SK-N-SH (cell line): ENCODE data around the gene TAOK1. TPM values are rescaled to one million over a fixed set of nuclear protein-coding genes. Genes with fewer than 3 reads are reported as not detected.

ENCODE experiments used
- CTCF ChIA-PET: fragments of 300-600, 350-600 bp; formaldehyde crosslinking; extraction: SDS; loops from one replicate; lab custom pipeline; 2021; lab: Yijun Ruan, JAX
- POLR2A ChIA-PET: fragments of 350-600 bp; sonication (Branson Sonifier 250); formaldehyde crosslinking; extraction: SDS; loops from one replicate; lab custom pipeline; 2020; ENCODE audit warnings: antibody characterized with exemption, inconsistent platforms; lab: Yijun Ruan, JAX
- DNase-seq: peaks from one replicate; pipeline ENCODE4 v3.0.0; 2012
- H2AFZ ChIP-seq: fragments of 200-600 bp; sonication (generic); 2 replicates; pipeline ENCODE4 v1.8.1; 2016; ENCODE audit warnings: antibody characterized with exemption, mild to moderate bottlenecking, low read depth
- H3F3A ChIP-seq: fragments of 200-600 bp; sonication (generic); replicated peaks from 2 replicates; pipeline ENCODE3; 2016; ENCODE audit warnings: antibody characterized with exemption, mild to moderate bottlenecking; ENCODE audit not compliant: insufficient read depth
- H3K27ac ChIP-seq, 2 experiments: fragments of 200-500 bp in 1 of 2; fragments of 200-600 bp in 1 of 2; sonication (Bioruptor generic) in 1 of 2; sonication (generic), shearing (Covaris generic) in 1 of 2; 2 replicates each; pipeline versions ENCODE4 v1.5.1 to v1.6.1; 2014 to 2016; ENCODE audit warnings: low read depth in 2 of 2, inconsistent platforms in 1 of 2, low read length in 1 of 2, mild to moderate bottlenecking in 1 of 2, mixed read lengths in 1 of 2
- H3K27me3 ChIP-seq: fragments of 200-600 bp; sonication (generic), shearing (Covaris generic); 2 replicates; pipeline ENCODE4 v1.6.1; 2016; ENCODE audit warnings: mixed run types; ENCODE audit not compliant: insufficient read depth
- H3K36me3 ChIP-seq, 2 experiments: fragments of 200-500 bp in 1 of 2; fragments of 200-600 bp in 1 of 2; sonication (Bioruptor generic) in 1 of 2; sonication (generic) in 1 of 2; replicated peaks in 1 of 2; 2 replicates each; pipeline versions ENCODE3 to v1.5.1; 2014 to 2016; ENCODE audit warnings: low read length in 1 of 2, mild to moderate bottlenecking in 1 of 2; ENCODE audit not compliant: insufficient read depth in 2 of 2, control insufficient read depth in 1 of 2
- H3K4me1 ChIP-seq, 2 experiments: fragments of 200-500 bp in 1 of 2; fragments of 200-600 bp in 1 of 2; sonication (Bioruptor generic) in 1 of 2; sonication (generic), shearing (Covaris generic) in 1 of 2; 2 replicates each; pipeline versions ENCODE4 v1.5.1 to v1.6.1; 2014 to 2016; ENCODE audit warnings: low read depth in 1 of 2, low read length in 1 of 2, mixed run types in 1 of 2; ENCODE audit not compliant: insufficient read depth in 2 of 2, control insufficient read depth in 1 of 2
- H3K4me2 ChIP-seq: fragments of 200-600 bp; sonication (generic), shearing (Covaris generic); 2 replicates; pipeline ENCODE4 v1.6.1; 2017; ENCODE audit warnings: mixed run types
- H3K4me3 ChIP-seq, 2 experiments: fragments of 200-500 bp in 1 of 2; fragments of 200-600 bp in 1 of 2; sonication (Bioruptor generic) in 1 of 2; sonication (generic), shearing (Covaris generic) in 1 of 2; 2 replicates each; pipeline versions ENCODE4 v1.5.1 to v1.8.1; 2014 to 2016; ENCODE audit warnings: low read depth in 2 of 2, inconsistent platforms in 1 of 2, low read length in 1 of 2, mild to moderate bottlenecking in 1 of 2, mixed read lengths in 1 of 2, moderate library complexity in 1 of 2
- H3K79me2 ChIP-seq: fragments of 200-600 bp; sonication (generic); 2 replicates; pipeline ENCODE4 v1.8.1; 2017; ENCODE audit warnings: mild to moderate bottlenecking; ENCODE audit not compliant: insufficient read depth
- H3K9ac ChIP-seq: fragments of 200-600 bp; sonication (generic); 2 replicates; pipeline ENCODE4 v1.6.1; 2017; ENCODE audit warnings: mixed run types
- H3K9me2 ChIP-seq: fragments of 200-600 bp; sonication (generic); 2 replicates; pipeline ENCODE4 v1.6.1; 2017; ENCODE audit warnings: mixed run types
- H3K9me3 ChIP-seq: fragments of 200-600 bp; sonication (generic); 2 replicates; pipeline ENCODE4 v1.6.1; 2017; ENCODE audit warnings: mixed run types, mild to moderate bottlenecking, moderate library complexity
- H4K20me1 ChIP-seq: fragments of 200-600 bp; sonication (generic); 2 replicates; pipeline ENCODE4 v1.6.1; 2017; ENCODE audit warnings: mild to moderate bottlenecking, mixed run types; ENCODE audit not compliant: insufficient read depth
- CTCF ChIP-seq: fragments of 200-600 bp; sonication (generic); IDR thresholded peaks from 2 replicates; pipeline ENCODE4 v1.6.1; 2017; ENCODE audit warnings: antibody characterized with exemption, mild to moderate bottlenecking, moderate library complexity
- ELF1 ChIP-seq: IDR thresholded peaks from 2 replicates; pipeline ENCODE4 v1.4.0; 2012
- EP300 ChIP-seq, 2 experiments: IDR thresholded peaks; 2 replicates each; pipeline versions ENCODE4 v1.4.0 to v1.6.1; 2012; ENCODE audit warnings: borderline replicate concordance in 1 of 2, low read depth in 1 of 2, low read length in 1 of 2
- EZH2phosphoT487 ChIP-seq: fragments of 200-600 bp; sonication (generic); IDR thresholded peaks from 2 replicates; pipeline ENCODE4 v1.6.1; 2017; ENCODE audit warnings: low read depth, mixed run types, mild to moderate bottlenecking, antibody characterized with exemption, moderate library complexity, borderline replicate concordance
- FOXJ3 ChIP-seq: sonication (generic); formaldehyde crosslinking; IDR thresholded peaks from 2 replicates; pipeline ENCODE4 v1.5.1; 2020; ENCODE audit warnings: mild to moderate bottlenecking, missing genetic modification reagents
- FOXM1 ChIP-seq: IDR thresholded peaks from 2 replicates; pipeline ENCODE4 v1.4.0; 2012; ENCODE audit warnings: low read depth, mild to moderate bottlenecking
- IRF3 ChIP-seq: fragments of 150-350 bp; IDR thresholded peaks from 2 replicates; pipeline ENCODE4 v1.6.1; 2016; ENCODE audit warnings: mild to moderate bottlenecking, low read depth, low read length
- JUND ChIP-seq: IDR thresholded peaks from 2 replicates; pipeline ENCODE4 v1.4.0; 2012
- MXI1 ChIP-seq: IDR thresholded peaks from 2 replicates; pipeline ENCODE4 v1.6.1; 2012; ENCODE audit warnings: mild to moderate bottlenecking, low read depth, low read length, improper control_type of control experiment
- PBX3 ChIP-seq: IDR thresholded peaks from 2 replicates; pipeline ENCODE4; 2012
- RAD21 ChIP-seq: IDR thresholded peaks from 2 replicates; pipeline ENCODE4 v1.6.1; 2012; ENCODE audit warnings: mild to moderate bottlenecking, low read length
- SIN3A ChIP-seq: IDR thresholded peaks from 2 replicates; pipeline ENCODE4 v1.6.1; 2012; ENCODE audit warnings: low read depth, mild to moderate bottlenecking, low read length, moderate library complexity, borderline replicate concordance
- SMC3 ChIP-seq: IDR thresholded peaks from 2 replicates; pipeline ENCODE4 v1.6.1; 2012; ENCODE audit warnings: low read depth, low read length, improper control_type of control experiment
- TAF1 ChIP-seq: IDR thresholded peaks from 2 replicates; pipeline ENCODE4 v1.6.1; 2012; ENCODE audit warnings: low read depth, mild to moderate bottlenecking, low read length, moderate library complexity, borderline replicate concordance
- TCF12 ChIP-seq: IDR thresholded peaks from 2 replicates; pipeline ENCODE4 v1.4.0; 2012
- USF1 ChIP-seq: IDR thresholded peaks from 2 replicates; pipeline ENCODE4 v1.4.0; 2012; ENCODE audit warnings: low read depth, borderline replicate concordance
- ZBTB33 ChIP-seq: IDR thresholded peaks from 2 replicates; pipeline ENCODE4 v1.4.0; 2012; ENCODE audit warnings: low read depth, borderline replicate concordance
- WGBS: methylation state at CpG from one replicate; pipeline ENCODE4 v1.1.6; 2017; ENCODE audit warnings: low lambda C conversion rate; 5-methylcytosine and 5-hydroxymethylcytosine counted together
- polyA plus RNA-seq, 3 experiments: library from polyadenylated mRNA; depleted of rRNA; stranded (reverse); fragments of >200 nt; gene quantifications; 2 replicates each; pipeline ENCODE4 v1.2.3, GENCODE V29; 2012

Gene TAOK1
- polyA plus RNA-seq, 1 of the 3 experiments (the other 2 are of a cell fraction), result 5.9 TPM

GRCh38 chr17:29583324-29584248 lies 193.4 kb downstream of the TAOK1 start (continued):
- TF ChIP-seq PBX3 (no peak), FOXM1 (no peak), SIN3A (no peak), USF1 (no peak), ELF1 (no peak)

- 86% methylated on average over 11 of the region's 12 CpGs for WGBS
- POLR2A ChIA-PET, result no interaction called here
Measured at GRCh38 chr17:29584452-29585079, 194.4 kb downstream of the TAOK1 start.

More at GRCh38 chr17:29584452-29585079, 194.4 kb downstream of the TAOK1 start:
- H3K9me3 ChIP-seq, result no peaks in the 10 kb centered on the region
- no peak overlapping the region for H2AFZ ChIP-seq
- no peak overlapping the region for H3K4me3 ChIP-seq
- no peaks in the 10 kb centered on the region for H3K9me2 ChIP-seq
- H3K27me3 ChIP-seq, result no peaks in the 10 kb centered on the region
- H3K4me1 ChIP-seq, result peaks cover 12 to 46% of the 10 kb centered on the region in 2 experiments; a peak in 3 of 4 replicates
- no peak for TF ChIP-seq FOXJ3 (CRISPR knock-in tag)
- no peak for TF ChIP-seq JUND
- no peak for TF ChIP-seq RAD21
- no peak for TF ChIP-seq TAF1
- no peak for TF ChIP-seq MXI1
- TF ChIP-seq IRF3, result no peak
- no peak for TF ChIP-seq EP300 (IDR thresholded peaks at IDR 0.05; ENCODE audit: borderline replicate concordance in 1 of 2, low read depth in 1 of 2, low read length in 1 of 2)
- TF ChIP-seq USF1, result no peak
- TF ChIP-seq EZH2phosphoT487, result no peak
- no peak for TF ChIP-seq SIN3A
- no peak for TF ChIP-seq CTCF
- no peak for TF ChIP-seq TCF12
- no peak for TF ChIP-seq ZBTB33
- TF ChIP-seq SMC3, result no peak
- 0 out of 2 replicates have a peak overlapping the region, but pooled peaks have one; percentile 15 for H3K4me2 ChIP-seq
- no peak overlapping the region for H3K9ac ChIP-seq
- H3K36me3 ChIP-seq, result peaks cover under 1 to 32% of the 10 kb centered on the region in 2 experiments
- CTCF ChIA-PET, result interaction anchor here (1.3 to 12.7 kb wide), 4 partner anchors 7 to 221 kb away, joined by 3 to 166 read pairs (median 64); partner anchors contain the start of genes ABHD15, ANKRD13B and TP53I13
- H3F3A ChIP-seq, result peaks cover 5% of the 10 kb centered on the region
- H4K20me1 ChIP-seq, result peaks cover 73% of the 10 kb centered on the region
- peak; percentile 25 for DNase-seq
- H3K79me2 ChIP-seq, result peaks cover 74% of the 10 kb centered on the region
- no peak overlapping the region; a peak in 1 of 4 replicates for H3K27ac ChIP-seq
